Loucy (cell line): ENCODE results near the gene KLF13.

Source experiments
- EZH2phosphoT487 ChIP-seq: fragments of 200-600 bp; IDR thresholded peaks from 2 replicates; pipeline ENCODE4 v1.6.1; 2018; ENCODE audit warnings: antibody characterized with exemption, mild to moderate bottlenecking, moderate library complexity, borderline replicate concordance
- TF ChIP-seq, protein P1 (sequence below): fragments of 200-600 bp; sonication (generic); conservative IDR thresholded peaks from 2 replicates; pipeline ENCODE4 v1.5.1; 2014; ENCODE audit warnings: mild to moderate bottlenecking, antibody characterized with exemption, low read length

DNA sequence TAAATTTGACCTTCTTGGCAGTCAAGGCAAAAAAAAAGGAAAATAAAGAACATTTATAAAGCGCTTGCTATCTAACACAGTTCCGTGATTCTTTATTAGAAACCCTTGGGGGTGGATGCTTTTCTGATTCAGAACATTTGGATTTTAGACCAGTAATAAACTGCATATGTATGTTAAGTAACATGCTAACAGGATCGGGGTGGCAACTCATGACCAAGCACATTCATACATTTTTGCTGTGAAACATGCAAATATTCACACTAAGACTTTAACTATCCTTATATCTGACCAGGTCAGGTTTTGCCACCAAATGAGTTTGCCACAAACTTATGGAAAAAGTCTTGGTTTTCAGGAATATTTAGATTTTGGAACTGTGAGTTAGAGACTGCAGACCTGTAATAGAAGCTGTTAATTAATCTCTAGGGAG, 30.4 kb upstream of the KLF13 start:
- TF ChIP-seq, protein P1, sequence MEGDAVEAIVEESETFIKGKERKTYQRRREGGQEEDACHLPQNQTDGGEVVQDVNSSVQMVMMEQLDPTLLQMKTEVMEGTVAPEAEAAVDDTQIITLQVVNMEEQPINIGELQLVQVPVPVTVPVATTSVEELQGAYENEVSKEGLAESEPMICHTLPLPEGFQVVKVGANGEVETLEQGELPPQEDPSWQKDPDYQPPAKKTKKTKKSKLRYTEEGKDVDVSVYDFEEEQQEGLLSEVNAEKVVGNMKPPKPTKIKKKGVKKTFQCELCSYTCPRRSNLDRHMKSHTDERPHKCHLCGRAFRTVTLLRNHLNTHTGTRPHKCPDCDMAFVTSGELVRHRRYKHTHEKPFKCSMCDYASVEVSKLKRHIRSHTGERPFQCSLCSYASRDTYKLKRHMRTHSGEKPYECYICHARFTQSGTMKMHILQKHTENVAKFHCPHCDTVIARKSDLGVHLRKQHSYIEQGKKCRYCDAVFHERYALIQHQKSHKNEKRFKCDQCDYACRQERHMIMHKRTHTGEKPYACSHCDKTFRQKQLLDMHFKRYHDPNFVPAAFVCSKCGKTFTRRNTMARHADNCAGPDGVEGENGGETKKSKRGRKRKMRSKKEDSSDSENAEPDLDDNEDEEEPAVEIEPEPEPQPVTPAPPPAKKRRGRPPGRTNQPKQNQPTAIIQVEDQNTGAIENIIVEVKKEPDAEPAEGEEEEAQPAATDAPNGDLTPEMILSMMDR = no peak
- TF ChIP-seq EZH2phosphoT487 = no peak
